IMR-90 (cell line): ENCODE measurements around the gene PSMB2. TPM values are rescaled to one million over a fixed set of nuclear protein-coding genes. Genes with fewer than 3 reads are reported as not detected.

Experiments
- ATAC-seq: fragments of 200-7000 bp; cut with Tn5 transposase; 2 replicates; pipeline ENCODE4 v1.9.1; 2020; ENCODE audit warnings: low read depth, mild to moderate bottlenecking, moderate library complexity
- BruUV-seq: library from RNA; stranded (reverse); fragments of 400-500 nt; replicated peaks from 2 replicates; lab custom pipeline; 2021; lab: Mats Ljungman, UMichigan
- CTCF ChIA-PET: fragments of 300-600 bp; formaldehyde crosslinking; extraction: SDS; loops from one replicate; lab custom pipeline; 2021; ENCODE audit warnings: antibody characterized with exemption; lab: Yijun Ruan, JAX
- POLR2A ChIA-PET: fragments of 300-600 bp; sonication (Branson Sonifier 250); formaldehyde crosslinking; loops from one replicate; lab custom pipeline; 2022; ENCODE audit warnings: antibody characterized with exemption; ENCODE audit not compliant: unreplicated experiment; lab: Charles Lee
- DNase-seq: peaks from one replicate; pipeline ENCODE4 v3.0.0; 2013
- H2AFZ ChIP-seq: replicated peaks from 2 replicates; pipeline ENCODE3; 2013; ENCODE audit warnings: low read length, mild to moderate bottlenecking; ENCODE audit not compliant: poor library complexity
- H2AK5ac ChIP-seq: 2 replicates; pipeline ENCODE4 v1.6.1; 2013; ENCODE audit warnings: low read depth, low read length, inconsistent platforms
- H2AK9ac ChIP-seq: replicated peaks from 2 replicates; pipeline ENCODE3; 2013; ENCODE audit warnings: mild to moderate bottlenecking, low read depth, low read length, moderate library complexity; ENCODE audit not compliant: poor library complexity
- H2BK120ac ChIP-seq: 2 replicates; pipeline ENCODE4 v1.6.1; 2013; ENCODE audit warnings: low read depth, low read length, inconsistent platforms
- H2BK15ac ChIP-seq: 3 replicates; pipeline ENCODE4 v1.6.1; 2013; ENCODE audit warnings: low read depth, low read length, inconsistent platforms
- H2BK20ac ChIP-seq: 2 replicates; pipeline ENCODE4 v1.6.1; 2013; ENCODE audit warnings: low read depth, mild to moderate bottlenecking, inconsistent platforms, low read length, moderate library complexity
- H2BK5ac ChIP-seq: 2 replicates; pipeline ENCODE4 v1.6.1; 2013; ENCODE audit warnings: mild to moderate bottlenecking, low read depth, low read length, inconsistent platforms; ENCODE audit not compliant: poor library complexity, severe bottlenecking
- H3K14ac ChIP-seq: replicated peaks from 2 replicates; pipeline ENCODE4 v1.6.1; 2013; ENCODE audit warnings: low read depth, low read length, inconsistent platforms
- H3K18ac ChIP-seq: 2 replicates; pipeline ENCODE4 v1.6.1; 2013; ENCODE audit warnings: low read depth, low read length, control low read depth
- H3K23ac ChIP-seq: 2 replicates; pipeline ENCODE4 v1.6.1; 2013; ENCODE audit warnings: low read depth, low read length, inconsistent platforms
- H3K27ac ChIP-seq: 2 replicates; pipeline ENCODE4 v1.5.1; 2013; ENCODE audit warnings: mild to moderate bottlenecking, control low read depth, low read length; ENCODE audit not compliant: insufficient read depth
- H3K27me3 ChIP-seq: 2 replicates; pipeline ENCODE4 v1.6.1; 2013; ENCODE audit warnings: low read length; ENCODE audit not compliant: control insufficient read depth, insufficient read depth
- H3K36me3 ChIP-seq: 2 replicates; pipeline ENCODE4 v1.6.1; 2013; ENCODE audit warnings: low read length, mixed read lengths; ENCODE audit not compliant: control insufficient read depth, insufficient read depth
- H3K4ac ChIP-seq: 2 replicates; pipeline ENCODE4 v1.6.1; 2013; ENCODE audit warnings: low read depth, low read length, inconsistent platforms
- H3K4me1 ChIP-seq: 2 replicates; pipeline ENCODE4 v1.6.1; 2013; ENCODE audit warnings: low read length, mixed read lengths; ENCODE audit not compliant: control insufficient read depth, insufficient read depth
- H3K4me2 ChIP-seq: 2 replicates; pipeline ENCODE4 v1.6.1; 2013; ENCODE audit warnings: low read depth, mild to moderate bottlenecking, control low read depth, low read length, moderate library complexity
- H3K4me3 ChIP-seq: 2 replicates; pipeline ENCODE4 v1.5.1; 2013; ENCODE audit warnings: low read depth, mild to moderate bottlenecking, control low read depth, low read length, moderate library complexity; ENCODE audit not compliant: insufficient read depth
- H3K56ac ChIP-seq: 2 replicates; pipeline ENCODE4 v1.6.1; 2013; ENCODE audit warnings: low read length, inconsistent platforms; ENCODE audit not compliant: insufficient read depth; ENCODE audit errors: extremely low read depth
- H3K79me1 ChIP-seq, 2 experiments: 2 replicates each; pipeline ENCODE4 v1.6.1; 2013; ENCODE audit warnings: low read length in 2 of 2, inconsistent platforms in 1 of 2, low read depth in 1 of 2
- H3K9ac ChIP-seq: 2 replicates; pipeline ENCODE4 v1.6.1; 2013; ENCODE audit warnings: low read depth, low read length, control low read depth
- H3K9me1 ChIP-seq: 2 replicates; pipeline ENCODE4 v1.6.1; 2013; ENCODE audit warnings: low read length, inconsistent platforms; ENCODE audit not compliant: insufficient read depth
- H3K9me3 ChIP-seq: 2 replicates; pipeline ENCODE4 v1.6.1; 2013; ENCODE audit warnings: low read length; ENCODE audit not compliant: control insufficient read depth, insufficient read depth
- H4K20me1 ChIP-seq: 2 replicates; pipeline ENCODE4 v1.6.1; 2013; ENCODE audit warnings: low read length, inconsistent platforms; ENCODE audit not compliant: insufficient read depth
- H4K5ac ChIP-seq: 2 replicates; pipeline ENCODE4 v1.6.1; 2013; ENCODE audit warnings: mild to moderate bottlenecking, low read depth, low read length, control low read depth
- H4K8ac ChIP-seq, 2 experiments: 2 replicates each; pipeline ENCODE4 v1.6.1; 2013; ENCODE audit warnings: low read depth in 2 of 2, low read length in 2 of 2, control low read depth in 1 of 2, inconsistent platforms in 1 of 2
- H4K91ac ChIP-seq: 2 replicates; pipeline ENCODE4 v1.6.1; 2013; ENCODE audit warnings: low read depth, low read length, inconsistent platforms; ENCODE audit not compliant: insufficient read depth
- BHLHE40 ChIP-seq: fragments of 150-350 bp; IDR thresholded peaks from 2 replicates; pipeline ENCODE4 v1.6.1; 2016; ENCODE audit warnings: mild to moderate bottlenecking, low read depth, low read length
- FOS ChIP-seq: fragments of 150-350 bp; IDR thresholded peaks from 2 replicates; pipeline ENCODE4 v1.6.1; 2016; ENCODE audit warnings: low read depth, low read length
- RFX5 ChIP-seq: IDR thresholded peaks from 2 replicates; pipeline ENCODE4 v1.8.0; 2012; ENCODE audit warnings: low read depth, mild to moderate bottlenecking, low read length, moderate library complexity
- WGBS, 2 experiments: methylation state at CpG; one replicate each; pipeline versions ENCODE4 v1.1.5 to v1.1.7; 2013; ENCODE audit warnings: missing lambda C conversion rate in 2 of 2; ENCODE audit not compliant: insufficient read length in 1 of 2; ENCODE audit errors: extremely low coverage in 2 of 2; 5-methylcytosine and 5-hydroxymethylcytosine counted together
- dilution Hi-C: fragments of 300-500 bp; cut with HindIII; formaldehyde crosslinking; loops from one replicate; pipeline ENCODE4 v1.14.3; 2018; ENCODE audit warnings: low sequenced_read_pairs; ENCODE audit not compliant: unreplicated experiment
- in situ Hi-C: fragments of 300-500 bp; cut with MboI; formaldehyde crosslinking; loops from 3 replicates; pipeline ENCODE4 v1.14.3; 2019; ENCODE audit warnings: low sequenced_read_pairs, inconsistent platforms, mixed read lengths
- intact Hi-C: fragments of 100-400 bp; cut with micrococcal nuclease; formaldehyde crosslinking; loops from 2 replicates; pipeline ENCODE4 v1.10.0; 2022
- polyA plus RNA-seq, 3 experiments: library from polyadenylated mRNA; depleted of rRNA; stranded (reverse); fragments of >200 nt; gene quantifications; 2 replicates each; pipeline ENCODE4 v1.2.3, GENCODE V29; 2012; ENCODE audit warnings: low replicate concordance in 1 of 3
- total RNA-seq: library from RNA; depleted of rRNA; stranded (reverse); fragments of >200 nt; gene quantifications from 2 replicates; pipeline ENCODE4 v1.2.3, GENCODE V29; 2012
- TF ChIP-seq, protein P1 (sequence below): fragments of 150-350 bp; IDR thresholded peaks from 2 replicates; pipeline ENCODE4 v1.6.1; 2016; ENCODE audit warnings: low read depth, mild to moderate bottlenecking, low read length, moderate library complexity, borderline replicate concordance
- TF ChIP-seq, protein P2 (sequence below): conservative IDR thresholded peaks from 2 replicates; pipeline ENCODE4 v1.5.1; 2012; ENCODE audit warnings: mild to moderate bottlenecking, low read depth, low read length, improper control_type of control experiment

PSMB2 gene
- total and polyA plus RNA-seq, 2 of the 4 experiments (the other 2 are of a cell fraction) = 23.8 to 86.2 TPM

DNA sequence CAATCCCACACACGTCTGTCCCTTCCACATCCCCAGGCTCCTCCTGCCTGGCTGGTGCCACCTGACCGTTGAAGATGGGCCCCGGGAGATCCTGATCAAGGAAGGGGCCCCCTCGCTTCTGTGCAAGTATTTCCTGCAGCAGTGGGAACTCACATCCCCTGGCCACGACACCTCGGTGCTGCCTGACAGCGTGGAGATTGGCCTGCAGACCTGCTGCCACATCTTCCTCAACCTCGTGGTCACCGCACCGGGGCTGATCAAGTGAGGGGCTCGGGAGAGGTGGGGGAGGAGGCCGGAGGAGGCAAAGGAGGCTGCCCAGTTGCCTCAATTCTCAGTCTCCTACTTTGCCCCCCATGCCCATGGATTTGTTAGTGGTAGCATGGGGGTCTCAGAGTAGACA is 78.2 kb downstream of the PSMB2 start:
- Histone ChIP-seq H3K18ac (no peak overlapping the region), H3K27ac (no peak overlapping the region), H2BK5ac (no peak overlapping the region), H3K56ac (no peak overlapping the region), H2AFZ (no peak overlapping the region), H2BK20ac (no peak overlapping the region), H3K4me1 (peaks cover 5% of the 10 kb centered on the region; the same call in 1 of the 2 replicates), H3K4me2 (no peak overlapping the region), H4K8ac (no peak overlapping the region), H4K91ac (no peak overlapping the region), H3K9ac (no peak overlapping the region), H2AK9ac (no peak overlapping the region), H2AK5ac (no peak overlapping the region), H3K4me3 (no peak overlapping the region), H3K14ac (no peak overlapping the region), H3K27me3 (no peaks in the 10 kb centered on the region), H3K23ac (no peak overlapping the region), H3K36me3 (peaks cover 41% of the 10 kb centered on the region), H3K4ac (no peak overlapping the region), H3K9me3 (no peaks in the 10 kb centered on the region), H4K5ac (no peak overlapping the region), H3K9me1 (no peaks in the 10 kb centered on the region), H4K20me1 (peaks cover 42% of the 10 kb centered on the region), H2BK120ac (no peak overlapping the region), H2BK15ac (no peak overlapping the region), H3K79me1 (peaks cover 2 to 32% of the 10 kb centered on the region in 2 experiments; a peak in 3 of 4 replicates)
- BruUV-seq = no TSS peak
- TF ChIP-seq, protein P1, sequence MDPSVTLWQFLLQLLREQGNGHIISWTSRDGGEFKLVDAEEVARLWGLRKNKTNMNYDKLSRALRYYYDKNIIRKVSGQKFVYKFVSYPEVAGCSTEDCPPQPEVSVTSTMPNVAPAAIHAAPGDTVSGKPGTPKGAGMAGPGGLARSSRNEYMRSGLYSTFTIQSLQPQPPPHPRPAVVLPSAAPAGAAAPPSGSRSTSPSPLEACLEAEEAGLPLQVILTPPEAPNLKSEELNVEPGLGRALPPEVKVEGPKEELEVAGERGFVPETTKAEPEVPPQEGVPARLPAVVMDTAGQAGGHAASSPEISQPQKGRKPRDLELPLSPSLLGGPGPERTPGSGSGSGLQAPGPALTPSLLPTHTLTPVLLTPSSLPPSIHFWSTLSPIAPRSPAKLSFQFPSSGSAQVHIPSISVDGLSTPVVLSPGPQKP = no peak
- TF ChIP-seq BHLHE40 (no peak), RFX5 (no peak), FOS (no peak)
- TF ChIP-seq, protein P2, sequence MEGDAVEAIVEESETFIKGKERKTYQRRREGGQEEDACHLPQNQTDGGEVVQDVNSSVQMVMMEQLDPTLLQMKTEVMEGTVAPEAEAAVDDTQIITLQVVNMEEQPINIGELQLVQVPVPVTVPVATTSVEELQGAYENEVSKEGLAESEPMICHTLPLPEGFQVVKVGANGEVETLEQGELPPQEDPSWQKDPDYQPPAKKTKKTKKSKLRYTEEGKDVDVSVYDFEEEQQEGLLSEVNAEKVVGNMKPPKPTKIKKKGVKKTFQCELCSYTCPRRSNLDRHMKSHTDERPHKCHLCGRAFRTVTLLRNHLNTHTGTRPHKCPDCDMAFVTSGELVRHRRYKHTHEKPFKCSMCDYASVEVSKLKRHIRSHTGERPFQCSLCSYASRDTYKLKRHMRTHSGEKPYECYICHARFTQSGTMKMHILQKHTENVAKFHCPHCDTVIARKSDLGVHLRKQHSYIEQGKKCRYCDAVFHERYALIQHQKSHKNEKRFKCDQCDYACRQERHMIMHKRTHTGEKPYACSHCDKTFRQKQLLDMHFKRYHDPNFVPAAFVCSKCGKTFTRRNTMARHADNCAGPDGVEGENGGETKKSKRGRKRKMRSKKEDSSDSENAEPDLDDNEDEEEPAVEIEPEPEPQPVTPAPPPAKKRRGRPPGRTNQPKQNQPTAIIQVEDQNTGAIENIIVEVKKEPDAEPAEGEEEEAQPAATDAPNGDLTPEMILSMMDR = no peak
- ChIA-PET POLR2A (no interaction called here), CTCF (no interaction called here)
- dilution Hi-C loops (no loop called here), intact Hi-C loops (no loop called here), in situ Hi-C loops (loop anchor here (5.0 to 10.0 kb wide), 2 partner anchors 111 to 368 kb away; partner anchors contain the start of gene SFPQ)
- no peak for ATAC-seq
- no peak for DNase-seq
- 88% methylated on average over 6 of the region's 12 CpGs; no CpG with 5 or more reads in 1 of the 2 experiments for WGBS, 2 experiments
